ENCODE measurements around the gene PAQR4. TPM values are rescaled to one million over a fixed set of nuclear protein-coding genes. Genes with fewer than 3 reads are reported as not detected.

The PAQR4 gene
- total RNA-seq, 8 experiments from 2014 or later, result 1.6 to 36.4 (median 16.8) TPM

- in situ Hi-C loops (cut with MboI; ENCODE audit: low pct_unique_long_range_greater_than_20kb in 2 of 9, low sequenced_read_pairs in 9 of 9, unreplicated experiment in 9 of 9), result no loop called here
- ATAC-seq (replicated peaks in 6 of 8), result peak; percentile 70 to 88 (median 84)
- WGBS, 10 experiments, result 0 to 42% (median 19%) methylated on average over 1 to 13 of the region's 91 CpGs; no CpG with 5 or more reads in 7 of the 10 experiments
- Histone ChIP-seq H3K4me1 (replicated peaks in 1 of 2) (peaks cover 7 to 15% of the 10 kb centered on the region in 2 donors), H3K27ac (peak within 1 kb of the TSS; percentile 74 to 90), H3K4me3 (peak within 1 kb of the TSS; percentile 48 to 77 (median 61))
Measured at GRCh38 chr16:2980227-2981176, 11.4 kb downstream of the PAQR4 start, which contains the start of gene PKMYT1. PKMYT1 (minus strand) TSS chr16:2980446; CDS start chr16:2979657, 789 bp downstream.

- H3K27ac ChIP-seq, result no peak overlapping the region
- ATAC-seq (replicated peaks in 6 of 8), result no peak
- H3K4me3 ChIP-seq, result peak overlapping the region in 3 of 5 donors; percentile 48 to 77 (median 58)
- H3K4me1 ChIP-seq (replicated peaks in 1 of 2), result peaks cover 7 to 15% of the 10 kb centered on the region in 2 donors
- 50 to 100% (median 62%) methylated on average over 1 to 22 of the region's 33 CpGs; no CpG with 5 or more reads in 3 of the 10 experiments for WGBS, 10 experiments
- in situ Hi-C loops (cut with MboI; ENCODE audit: low pct_unique_long_range_greater_than_20kb in 2 of 9, low sequenced_read_pairs in 9 of 9, unreplicated experiment in 9 of 9), result no loop called here
Measured at GRCh38 chr16:2981177-2981898, 12.2 kb downstream of the PAQR4 start.

- H3K4me1 ChIP-seq (replicated peaks in 1 of 2), result peaks cover 7 to 15% of the 10 kb centered on the region in 2 donors
- H3K4me3 ChIP-seq, result no peak overlapping the region
- no peak for ATAC-seq (replicated peaks in 6 of 8)
- in situ Hi-C loops (cut with MboI; ENCODE audit: low pct_unique_long_range_greater_than_20kb in 2 of 9, low sequenced_read_pairs in 9 of 9, unreplicated experiment in 9 of 9), result no loop called here
- no peak overlapping the region for H3K27ac ChIP-seq
- 0% methylated on average over 1 of the region's 4 CpGs; no CpG with 5 or more reads in 8 of the 10 experiments for WGBS, 10 experiments
Measured at GRCh38 chr16:2981899-2982250, 12.7 kb downstream of the PAQR4 start.

GRCh38 chr16:2982402-2982801 is 13.3 kb downstream of the PAQR4 start:
- 29 to 89% (median 63%) methylated on average over 2 to 5 of the region's 5 CpGs; no CpG with 5 or more reads in 2 of the 10 experiments for WGBS, 10 experiments
- peak in 1 of 8 experiments; percentile 37 for ATAC-seq (replicated peaks in 6 of 8)
- H3K27ac ChIP-seq, result no peak overlapping the region
- H3K4me3 ChIP-seq, result no peak overlapping the region
- in situ Hi-C loops (cut with MboI; ENCODE audit: low pct_unique_long_range_greater_than_20kb in 2 of 9, low sequenced_read_pairs in 9 of 9, unreplicated experiment in 9 of 9), result no loop called here
- peaks cover 7 to 19% of the 10 kb centered on the region in 2 donors for H3K4me1 ChIP-seq (replicated peaks in 1 of 2)

- H3K4me1 ChIP-seq (replicated peaks in 1 of 2), result peaks cover 14 to 32% of the 10 kb centered on the region in 2 donors
- peak; percentile 39 to 72 (median 66) for ATAC-seq (replicated peaks in 6 of 8)
- peak overlapping the region; percentile 0 to 25 (median 16) for H3K4me3 ChIP-seq
- H3K27ac ChIP-seq, result no peak overlapping the region
- 0 to 69% (median 29%) methylated on average over 1 to 15 of the region's 42 CpGs; no CpG with 5 or more reads in 4 of the 10 experiments for WGBS, 10 experiments
- in situ Hi-C loops (cut with MboI; ENCODE audit: low pct_unique_long_range_greater_than_20kb in 2 of 9, low sequenced_read_pairs in 9 of 9, unreplicated experiment in 9 of 9), result no loop called here
Measured at GRCh38 chr16:2983706-2984136, 14.6 kb downstream of the PAQR4 start.

GRCh38 chr16:2985462-2985861 is 16.3 kb downstream of the PAQR4 start:
- no peak overlapping the region for H3K27ac ChIP-seq
- in situ Hi-C loops (cut with MboI; ENCODE audit: low pct_unique_long_range_greater_than_20kb in 2 of 9, low sequenced_read_pairs in 9 of 9, unreplicated experiment in 9 of 9), result no loop called here
- WGBS, 10 experiments, result 100% methylated on average over 1 of the region's 9 CpGs; no CpG with 5 or more reads in 9 of the 10 experiments
- ATAC-seq (replicated peaks in 6 of 8), result no peak
- no peak overlapping the region for H3K4me3 ChIP-seq
- H3K4me1 ChIP-seq (replicated peaks in 1 of 2), result peaks cover 14 to 29% of the 10 kb centered on the region in 2 donors

- in situ Hi-C loops (cut with MboI; ENCODE audit: low pct_unique_long_range_greater_than_20kb in 2 of 9, low sequenced_read_pairs in 9 of 9, unreplicated experiment in 9 of 9), result no loop called here
- peaks cover 12 to 28% of the 10 kb centered on the region in 2 donors for H3K4me1 ChIP-seq (replicated peaks in 1 of 2)
- WGBS, 10 experiments, result 60 to 100% (median 85%) methylated on average over 2 to 6 of the region's 15 CpGs; no CpG with 5 or more reads in 6 of the 10 experiments
- H3K4me3 ChIP-seq, result no peak overlapping the region
- ATAC-seq (replicated peaks in 6 of 8), result no peak
- H3K27ac ChIP-seq, result no peak overlapping the region
Measured at GRCh38 chr16:2985893-2986355, 16.8 kb downstream of the PAQR4 start.

GRCh38 chr16:2986623-2987188 is 17.6 kb downstream of the PAQR4 start:
- in situ Hi-C loops (cut with MboI; ENCODE audit: low pct_unique_long_range_greater_than_20kb in 2 of 9, low sequenced_read_pairs in 9 of 9, unreplicated experiment in 9 of 9), result no loop called here
- peaks cover 7 to 20% of the 10 kb centered on the region in 2 donors for H3K4me1 ChIP-seq (replicated peaks in 1 of 2)
- H3K4me3 ChIP-seq, result no peak overlapping the region
- ATAC-seq (replicated peaks in 6 of 8), result no peak
- WGBS, 10 experiments, result 37 to 72% methylated on average over 2 to 6 of the region's 17 CpGs; no CpG with 5 or more reads in 8 of the 10 experiments
- no peak overlapping the region for H3K27ac ChIP-seq

GRCh38 chr16:2987286-2987685 is 18.1 kb downstream of the PAQR4 start:
- no peak overlapping the region for H3K27ac ChIP-seq
- peak in 4 of 8 experiments; percentile 0 to 2 (median 1) for ATAC-seq (replicated peaks in 6 of 8)
- in situ Hi-C loops (cut with MboI; ENCODE audit: low pct_unique_long_range_greater_than_20kb in 2 of 9, low sequenced_read_pairs in 9 of 9, unreplicated experiment in 9 of 9), result no loop called here
- WGBS, 10 experiments, result 60% methylated on average over 5 of the region's 9 CpGs; no CpG with 5 or more reads in 9 of the 10 experiments
- no peak overlapping the region for H3K4me3 ChIP-seq
- H3K4me1 ChIP-seq (replicated peaks in 1 of 2), result peaks cover 7 to 17% of the 10 kb centered on the region in 2 donors

- in situ Hi-C loops (cut with MboI; ENCODE audit: low pct_unique_long_range_greater_than_20kb in 2 of 9, low sequenced_read_pairs in 9 of 9, unreplicated experiment in 9 of 9), result no loop called here
- 0 to 20% methylated on average over 1 of the region's 8 CpGs; no CpG with 5 or more reads in 8 of the 10 experiments for WGBS, 10 experiments
- Histone ChIP-seq H3K27ac (no peak overlapping the region), H3K4me1 (replicated peaks in 1 of 2) (peaks cover 7 to 17% of the 10 kb centered on the region in 2 donors), H3K4me3 (no peak overlapping the region)
- ATAC-seq (replicated peaks in 6 of 8), result peak in 7 of 8 experiments; percentile 15 to 67 (median 21)
Measured at GRCh38 chr16:2987833-2988232, 18.7 kb downstream of the PAQR4 start.

GRCh38 chr16:2988590-2989099 is 19.5 kb downstream of the PAQR4 start:
- ATAC-seq (replicated peaks in 6 of 8), result no peak
- WGBS, 10 experiments, result 17% methylated on average over 1 of the region's 8 CpGs; no CpG with 5 or more reads in 9 of the 10 experiments
- in situ Hi-C loops (cut with MboI; ENCODE audit: low pct_unique_long_range_greater_than_20kb in 2 of 9, low sequenced_read_pairs in 9 of 9, unreplicated experiment in 9 of 9), result no loop called here
- H3K27ac ChIP-seq, result no peak overlapping the region
- H3K4me1 ChIP-seq (replicated peaks in 1 of 2), result peaks cover 7 to 17% of the 10 kb centered on the region in 2 donors
- H3K4me3 ChIP-seq, result no peak overlapping the region

GRCh38 chr16:2990891-2991290 is 21.7 kb downstream of the PAQR4 start:
- no peak overlapping the region for H3K4me3 ChIP-seq
- WGBS, 10 experiments, result 100% methylated on average over 2 of the region's 10 CpGs; no CpG with 5 or more reads in 9 of the 10 experiments
- in situ Hi-C loops (cut with MboI; ENCODE audit: low pct_unique_long_range_greater_than_20kb in 2 of 9, low sequenced_read_pairs in 9 of 9, unreplicated experiment in 9 of 9), result no loop called here
- no peak overlapping the region for H3K27ac ChIP-seq
- no peak for ATAC-seq (replicated peaks in 6 of 8)
- peaks cover 7 to 17% of the 10 kb centered on the region in 2 donors for H3K4me1 ChIP-seq (replicated peaks in 1 of 2)
